B cell (primary cell): ENCODE results near the gene CCBE1. TPM values are rescaled to one million over a fixed set of nuclear protein-coding genes. Genes with fewer than 3 reads are reported as not detected.

ENCODE experiments used
- ATAC-seq: fragments of 200-7000 bp; cut with Tn5 transposase; one replicate; pipeline ENCODE4 v1.10.0; 2021; ENCODE audit warnings: low read depth, mild to moderate bottlenecking, moderate number of reproducible peaks, moderate library complexity
- CTCF ChIA-PET: fragments of 350-600 bp; sonication (Branson Sonifier 250); formaldehyde crosslinking; loops from one replicate; lab custom pipeline; 2021; ENCODE audit warnings: antibody characterized with exemption, inconsistent platforms; lab: Charles Lee
- POLR2A ChIA-PET: fragments of 350-600 bp; sonication (Branson Sonifier 250); formaldehyde crosslinking; loops from one replicate; lab custom pipeline; 2021; ENCODE audit warnings: antibody characterized with exemption; lab: Charles Lee
- DNase-seq: peaks from one replicate; pipeline ENCODE4 v3.0.0; 2013
- H2AFZ ChIP-seq: 2 replicates; pipeline ENCODE4 v1.6.1; 2012; ENCODE audit warnings: mild to moderate bottlenecking, low read depth, low read length; ENCODE audit not compliant: insufficient read depth, poor library complexity, severe bottlenecking
- H3K27ac ChIP-seq, 2 donors: 1 replicate in 1 of 2; 2 replicates in 1 of 2; pipeline ENCODE4 v1.5.1; 2012 to 2013; ENCODE audit warnings: low read length in 2 of 2, mild to moderate bottlenecking in 2 of 2, moderate library complexity in 1 of 2
- H3K27me3 ChIP-seq, 4 experiments: fragments of 200-600 bp in 1 of 4; sonication (generic) in 1 of 4; replicated peaks in 1 of 4; 1 replicate in 2 of 4; 2 replicates in 2 of 4; pipeline versions ENCODE4 v1.6.1 to v1.7.0; 2013 to 2016; ENCODE audit warnings: low read length in 3 of 4, mild to moderate bottlenecking in 2 of 4, mixed read lengths in 1 of 4, moderate library complexity in 1 of 4; ENCODE audit not compliant: insufficient read depth in 4 of 4, control insufficient read depth in 3 of 4; ENCODE audit errors: control extremely low read depth in 1 of 4
- H3K36me3 ChIP-seq, 2 experiments: replicated peaks in 1 of 2; 1 replicate in 1 of 2; 2 replicates in 1 of 2; pipeline versions ENCODE4 v1.6.1 to v1.7.1; 2013; ENCODE audit warnings: low read length in 1 of 2; ENCODE audit not compliant: insufficient read depth in 2 of 2, control insufficient read depth in 1 of 2; ENCODE audit errors: control extremely low read depth in 1 of 2, extremely low read depth in 1 of 2
- H3K4me1 ChIP-seq, 2 donors: fragments of 200-600 bp in 1 of 2; sonication (generic) in 1 of 2; 1 replicate in 1 of 2; 2 replicates in 1 of 2; pipeline versions ENCODE4 v1.5.1 to v1.6.1; 2013 to 2017; ENCODE audit warnings: low read length in 2 of 2; ENCODE audit not compliant: control insufficient read depth in 2 of 2, insufficient read depth in 2 of 2
- H3K4me2 ChIP-seq: replicated peaks from 2 replicates; pipeline ENCODE3; 2012; ENCODE audit warnings: mild to moderate bottlenecking, low read depth, low read length; ENCODE audit not compliant: poor library complexity, severe bottlenecking
- H3K4me3 ChIP-seq, 5 experiments: fragments of 200-600 bp in 1 of 5; sonication (generic) in 1 of 5; 1 replicate in 3 of 5; 2 replicates in 2 of 5; pipeline versions ENCODE4 v1.5.1 to v1.7.0; 2011 to 2016; ENCODE audit warnings: low read length in 4 of 5, mild to moderate bottlenecking in 4 of 5, low read depth in 2 of 5, control low read depth in 1 of 5, moderate library complexity in 1 of 5; ENCODE audit not compliant: insufficient read depth in 1 of 5; ENCODE audit errors: control extremely low read depth in 1 of 5, extremely low read depth in 1 of 5
- H3K79me2 ChIP-seq: fragments of 200-600 bp; sonication (generic); one replicate; pipeline ENCODE4 v1.6.0; 2016; ENCODE audit warnings: low read length; ENCODE audit not compliant: control insufficient read depth, insufficient read depth
- H3K9ac ChIP-seq: fragments of 200-600 bp; sonication (generic); 2 replicates; pipeline ENCODE4 v1.6.1; 2017; ENCODE audit warnings: mild to moderate bottlenecking, low read length, moderate library complexity
- H3K9me3 ChIP-seq, 3 donors: one replicate each; pipeline versions ENCODE4 v1.6.1 to v1.7.1; 2013; ENCODE audit warnings: low read length in 2 of 3; ENCODE audit not compliant: control insufficient read depth in 2 of 3, insufficient read depth in 1 of 3; ENCODE audit errors: control extremely low read depth in 1 of 3
- H4K20me1 ChIP-seq: 2 replicates; pipeline ENCODE4 v1.6.0; 2012; ENCODE audit warnings: mild to moderate bottlenecking, low read length; ENCODE audit not compliant: insufficient read depth, control insufficient read depth, poor library complexity, severe bottlenecking
- H3K27ac Mint-ChIP-seq: one replicate; pipeline ENCODE4 v1.8.0; 2021; ENCODE audit warnings: mixed read lengths
- H3K27me3 Mint-ChIP-seq: one replicate; pipeline ENCODE4 v1.8.0; 2021; ENCODE audit warnings: mixed read lengths
- H3K4me1 Mint-ChIP-seq: one replicate; pipeline ENCODE4 v1.8.0; 2021; ENCODE audit warnings: mixed read lengths
- H3K4me3 Mint-ChIP-seq: one replicate; pipeline ENCODE4 v1.8.0; 2021; ENCODE audit warnings: mixed read lengths
- H3K9me3 Mint-ChIP-seq: one replicate; pipeline ENCODE4 v1.8.0; 2022; ENCODE audit warnings: mixed read lengths; ENCODE audit not compliant: insufficient read depth
- CTCF ChIP-seq: fragments of 200-600 bp; IDR thresholded peaks from one replicate; pipeline ENCODE4 v1.8.0; 2022; ENCODE audit warnings: antibody characterized with exemption, mild to moderate bottlenecking
- EZH2 ChIP-seq: IDR thresholded peaks from 2 replicates; pipeline ENCODE4 v1.6.1; 2012; ENCODE audit warnings: borderline replicate concordance, low read depth, mild to moderate bottlenecking, moderate library complexity, low read length; ENCODE audit not compliant: insufficient read depth, poor library complexity, severe bottlenecking
- WGBS: methylation state at CpG from one replicate; pipeline ENCODE4 v1.1.5; 2013; ENCODE audit warnings: missing lambda C conversion rate; ENCODE audit not compliant: insufficient coverage; 5-methylcytosine and 5-hydroxymethylcytosine counted together
- intact Hi-C: fragments of 100-400 bp; cut with micrococcal nuclease; formaldehyde crosslinking; loops from one replicate; pipeline ENCODE4 v1.10.0; 2022
- polyA plus RNA-seq: library from polyadenylated mRNA; depleted of rRNA; stranded (reverse); fragments of >200 nt; gene quantifications from 2 replicates; pipeline ENCODE4 v1.2.3, GENCODE V29; 2012
- total RNA-seq, 2 donors: library from RNA; stranded (reverse); fragments of 120-200 nt in 1 of 2; gene quantifications; 1 replicate in 1 of 2; 2 replicates in 1 of 2; pipeline versions ENCODE4 v1.2.3 to v1.2.4, GENCODE V29; 2013 to 2022

CCBE1 gene
- total and polyA plus RNA-seq, 2 donors (not counting 1 experiment from before 2014, with no cell fraction given), result not detected

DNA sequence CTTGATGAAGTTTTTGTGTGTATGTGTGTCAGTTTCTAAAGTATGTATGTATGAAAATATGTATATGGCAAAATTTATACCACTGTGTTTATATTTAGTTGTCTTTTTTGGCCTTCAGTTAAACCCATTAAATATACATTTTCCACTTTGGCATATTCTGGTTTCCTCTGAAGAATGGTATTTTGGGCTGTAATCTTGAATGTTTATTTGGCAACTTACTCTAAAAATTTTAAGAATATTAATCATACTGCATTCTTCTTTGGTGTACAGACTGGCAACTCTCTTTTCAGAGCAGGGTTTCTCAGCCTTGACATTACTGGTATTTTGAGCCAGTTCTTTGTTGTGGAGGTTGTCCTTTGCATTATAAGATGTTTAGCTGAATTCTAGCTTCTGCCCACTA, 27.9 kb upstream of the CCBE1 start:
- Mint-ChIP-seq H3K9me3 (no peaks in the 10 kb centered on the region), H3K27ac (no peak overlapping the region), H3K4me3 (no peak overlapping the region), H3K27me3 (peaks cover 17% of the 10 kb centered on the region), H3K4me1 (no peaks in the 10 kb centered on the region)
- no peak for TF ChIP-seq EZH2
- TF ChIP-seq CTCF, result no peak
- DNase-seq (no peak), ATAC-seq (no peak)
- Histone ChIP-seq H3K4me1 (no peaks in the 10 kb centered on the region), H3K79me2 (no peaks in the 10 kb centered on the region), H4K20me1 (no peaks in the 10 kb centered on the region), H3K9ac (no peak overlapping the region), H3K4me2 (no peak overlapping the region), H3K27ac (no peak overlapping the region), H3K36me3 (no peaks in the 10 kb centered on the region), H2AFZ (no peak overlapping the region), H3K4me3 (no peak overlapping the region), H3K27me3 (no peaks in the 10 kb centered on the region), H3K9me3 (no peaks in the 10 kb centered on the region)
- CTCF ChIA-PET, result no interaction called here
- intact Hi-C loops, result no loop called here
- POLR2A ChIA-PET, result no interaction called here

DNA sequence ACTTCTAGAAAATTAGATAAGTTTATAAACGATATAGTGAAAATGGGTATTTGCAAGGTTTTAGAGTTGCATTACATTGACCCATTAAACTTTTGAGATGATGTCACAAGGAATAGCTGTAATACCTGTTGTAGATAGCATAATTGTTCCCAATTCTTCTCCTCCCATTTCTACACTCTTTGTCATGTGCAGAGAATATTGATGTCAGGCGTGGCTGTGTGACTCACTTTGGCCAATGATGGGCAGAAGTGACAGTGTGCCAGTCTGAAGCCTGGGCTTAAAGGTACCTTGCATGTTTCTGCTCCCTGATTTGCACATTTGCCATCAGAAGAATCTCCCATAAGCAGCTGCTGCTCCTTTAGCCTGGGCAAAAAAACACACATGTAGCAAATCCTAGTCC, 26.9 kb upstream of the CCBE1 start:
- no peak for ATAC-seq
- CTCF ChIA-PET, result interaction anchor here (0.6 kb wide), 1 partner anchor 234 kb away, joined by 3 read pairs; no protein-coding TSS in a partner anchor

More for the DNA sequence above, 26.9 kb upstream of the CCBE1 start:
- no peak overlapping the region for H3K9ac ChIP-seq
- H3K4me1 Mint-ChIP-seq, result no peaks in the 10 kb centered on the region
- H3K4me1 ChIP-seq, result no peaks in the 10 kb centered on the region
- H3K36me3 ChIP-seq, result no peaks in the 10 kb centered on the region
- no peaks in the 10 kb centered on the region for H3K79me2 ChIP-seq
- H3K27me3 ChIP-seq, result peaks cover 0 to 3% (median 0%) of the 10 kb centered on the region in 4 experiments
- H2AFZ ChIP-seq, result no peak overlapping the region
- no peak overlapping the region for H3K27ac ChIP-seq
- WGBS, result 100% methylated on average over 1 of the region's 2 CpGs
- H3K4me3 ChIP-seq, result no peak overlapping the region
- intact Hi-C loops, result no loop called here
- DNase-seq, result no peak
- no peak for TF ChIP-seq EZH2
- no peak for TF ChIP-seq CTCF
- peaks cover 19% of the 10 kb centered on the region for H3K27me3 Mint-ChIP-seq
- H3K9me3 ChIP-seq, result no peaks in the 10 kb centered on the region
- POLR2A ChIA-PET, result no interaction called here
- no peaks in the 10 kb centered on the region for H3K9me3 Mint-ChIP-seq
- H3K4me3 Mint-ChIP-seq, result no peak overlapping the region
- H3K4me2 ChIP-seq, result no peak overlapping the region
- H4K20me1 ChIP-seq, result no peaks in the 10 kb centered on the region
- no peak overlapping the region for H3K27ac Mint-ChIP-seq
